SK-N-SH treated with all-trans-retinoic acid at 6 μM for 48 hours (cell line): ENCODE data around the gene LPGAT1.

Experiments used
- ATAC-seq: fragments of 200-7000 bp; cut with Tn5 transposase; 3 replicates; pipeline ENCODE4 v1.9.1; 2020; ENCODE audit warnings: mild to moderate bottlenecking, moderate library complexity
- ARNTL ChIP-seq: fragments of 450-650 bp; formaldehyde crosslinking; IDR thresholded peaks from 2 replicates; pipeline ENCODE4 v1.5.0; 2020; ENCODE audit warnings: low read depth, mild to moderate bottlenecking, moderate library complexity, borderline replicate concordance
- BACH2 ChIP-seq: fragments of 250-450 bp; sonication (Bioruptor Pico); IDR thresholded peaks from 2 replicates; pipeline ENCODE4 v1.9.0; 2021; ENCODE audit warnings: mild to moderate bottlenecking, borderline replicate concordance
- CSDC2 ChIP-seq: fragments of 250-450 bp; sonication (Bioruptor Pico); IDR thresholded peaks from 2 replicates; pipeline ENCODE4 v1.5.0; 2020; ENCODE audit warnings: mild to moderate bottlenecking, moderate library complexity
- CSRNP3 ChIP-seq: fragments of 250-450 bp; sonication (Bioruptor Pico); IDR thresholded peaks from 2 replicates; pipeline ENCODE4 v1.5.1; 2021; ENCODE audit warnings: mild to moderate bottlenecking, moderate library complexity
- ESRRG ChIP-seq: fragments of 250-450 bp; sonication (Bioruptor Pico); IDR thresholded peaks from 2 replicates; pipeline ENCODE4 v1.6.1; 2021; ENCODE audit warnings: mild to moderate bottlenecking
- GLIS3 ChIP-seq: fragments of 250-450 bp; sonication (Bioruptor Pico); IDR thresholded peaks from 2 replicates; pipeline ENCODE4 v1.5.0; 2020; ENCODE audit warnings: mild to moderate bottlenecking, moderate library complexity
- ISL1 ChIP-seq: fragments of 250-450 bp; sonication (Bioruptor Pico); IDR thresholded peaks from 2 replicates; pipeline ENCODE4 v2.1.2; 2022; ENCODE audit warnings: mild to moderate bottlenecking, moderate library complexity
- OSR1 ChIP-seq: fragments of 250-450 bp; sonication (Bioruptor Pico); IDR thresholded peaks from 2 replicates; pipeline ENCODE4 v1.8.0; 2022; ENCODE audit warnings: moderate library complexity, mild to moderate bottlenecking, inconsistent platforms
- PATZ1 ChIP-seq: fragments of 250-450 bp; sonication (Bioruptor Pico); IDR thresholded peaks from 2 replicates; pipeline ENCODE4 v1.8.0; 2020; ENCODE audit warnings: mild to moderate bottlenecking, moderate library complexity, borderline replicate concordance
- POU6F1 ChIP-seq: fragments of 250-450 bp; sonication (Bioruptor Pico); IDR thresholded peaks from 2 replicates; pipeline ENCODE4 v1.8.0; 2021; ENCODE audit warnings: low read depth, mild to moderate bottlenecking, moderate library complexity, borderline replicate concordance
- PPARA ChIP-seq: fragments of 250-450 bp; sonication (Bioruptor Pico); IDR thresholded peaks from 2 replicates; pipeline ENCODE4 v1.5.0; 2020; ENCODE audit warnings: mild to moderate bottlenecking, borderline replicate concordance
- RARB ChIP-seq: fragments of 250-450 bp; sonication (Bioruptor Pico); IDR thresholded peaks from 2 replicates; pipeline ENCODE4 v1.8.0; 2021; ENCODE audit warnings: mild to moderate bottlenecking, moderate library complexity
- SNAI2 ChIP-seq: fragments of 250-450 bp; sonication (Bioruptor Pico); IDR thresholded peaks from 2 replicates; pipeline ENCODE4 v1.5.0; 2020; ENCODE audit warnings: mild to moderate bottlenecking, moderate library complexity
- TCF4 ChIP-seq: fragments of 250-450 bp; sonication (Bioruptor Pico); IDR thresholded peaks from 2 replicates; pipeline ENCODE4 v1.8.0; 2021; ENCODE audit warnings: mild to moderate bottlenecking, moderate library complexity, borderline replicate concordance
- TOX ChIP-seq: fragments of 250-450 bp; sonication (Bioruptor Pico); IDR thresholded peaks from 2 replicates; pipeline ENCODE4 v1.8.0; 2021; ENCODE audit warnings: mild to moderate bottlenecking, moderate library complexity, borderline replicate concordance
- TSHZ2 ChIP-seq: fragments of 250-450 bp; sonication (Bioruptor Pico); IDR thresholded peaks from 2 replicates; pipeline ENCODE4 v1.5.0; 2020; ENCODE audit warnings: mild to moderate bottlenecking, moderate library complexity
- ZC3H10 ChIP-seq: fragments of 250-450 bp; sonication (Bioruptor Pico); IDR thresholded peaks from 2 replicates; pipeline ENCODE4 v1.5.1; 2021; ENCODE audit warnings: mild to moderate bottlenecking, moderate library complexity
- ZFP3 ChIP-seq: fragments of 250-450 bp; sonication (Bioruptor Pico); IDR thresholded peaks from 2 replicates; pipeline ENCODE4 v1.5.0; 2020; ENCODE audit warnings: mild to moderate bottlenecking, moderate library complexity
- ZFP30 ChIP-seq: fragments of 450-650 bp; formaldehyde crosslinking; IDR thresholded peaks from 2 replicates; pipeline ENCODE4 v1.5.0; 2022; ENCODE audit warnings: mild to moderate bottlenecking, moderate library complexity
- ZNF565 ChIP-seq: fragments of 450-650 bp; formaldehyde crosslinking; conservative IDR thresholded peaks from 2 replicates; pipeline ENCODE4 v1.5.0; 2020; ENCODE audit warnings: low read depth, mild to moderate bottlenecking, moderate library complexity
- ZNF70 ChIP-seq: fragments of 450-650 bp; formaldehyde crosslinking; IDR thresholded peaks from 2 replicates; pipeline ENCODE4 v1.5.0; 2020; ENCODE audit warnings: mild to moderate bottlenecking, moderate library complexity
- ZNF8 ChIP-seq: fragments of 450-650 bp; formaldehyde crosslinking; IDR thresholded peaks from 2 replicates; pipeline ENCODE4 v1.5.0; 2020; ENCODE audit warnings: mild to moderate bottlenecking, moderate library complexity

The LPGAT1 gene

GRCh38 chr1:211752317-211752716, 78.2 kb downstream of the LPGAT1 start:
- ATAC-seq: no peak
- TF ChIP-seq PPARA (CRISPR knock-in tag) (no peak), ZFP30 (CRISPR knock-in tag) (no peak), ZFP3 (no peak), ARNTL (CRISPR knock-in tag) (no peak), PATZ1 (CRISPR knock-in tag) (no peak), ZC3H10 (CRISPR knock-in tag) (no peak), GLIS3 (CRISPR knock-in tag) (no peak), RARB (CRISPR knock-in tag) (no peak), OSR1 (CRISPR knock-in tag) (no peak), SNAI2 (CRISPR knock-in tag) (no peak), TSHZ2 (no peak), BACH2 (no peak), ZNF8 (CRISPR knock-in tag) (no peak), CSDC2 (no peak), ZNF565 (no peak), CSRNP3 (CRISPR knock-in tag) (no peak), TCF4 (CRISPR knock-in tag) (no peak), ESRRG (CRISPR knock-in tag) (no peak), ZNF70 (CRISPR knock-in tag) (no peak)

- no peak for ATAC-seq
- TF ChIP-seq TOX (CRISPR knock-in tag) (no peak), ZNF8 (CRISPR knock-in tag) (no peak), ESRRG (CRISPR knock-in tag) (no peak), ZFP30 (CRISPR knock-in tag) (no peak), RARB (CRISPR knock-in tag) (no peak), OSR1 (CRISPR knock-in tag) (no peak), PPARA (CRISPR knock-in tag) (no peak), CSRNP3 (CRISPR knock-in tag) (no peak), BACH2 (no peak), ZC3H10 (CRISPR knock-in tag) (no peak), GLIS3 (CRISPR knock-in tag) (no peak)
Measured at GRCh38 chr1:211751438-211751837, 79.1 kb downstream of the LPGAT1 start.

- ATAC-seq: no peak
- peak; percentile 63; the same call in 1 of the 2 replicates for TF ChIP-seq ISL1 (CRISPR knock-in tag)
- no peak for TF ChIP-seq GLIS3 (CRISPR knock-in tag)
- TF ChIP-seq, all 23 proteins: peak for 1
Measured at GRCh38 chr1:211750599-211750998, 80.0 kb downstream of the LPGAT1 start.

GRCh38 chr1:211749251-211749650, 81.3 kb downstream of the LPGAT1 start:
- no peak for ATAC-seq
- TF ChIP-seq CSDC2 (no peak), TCF4 (CRISPR knock-in tag) (no peak), ISL1 (CRISPR knock-in tag) (no peak), ZNF8 (CRISPR knock-in tag) (no peak), POU6F1 (CRISPR knock-in tag) (no peak), ARNTL (CRISPR knock-in tag) (no peak), TSHZ2 (no peak), OSR1 (CRISPR knock-in tag) (no peak), PPARA (CRISPR knock-in tag) (no peak), ESRRG (CRISPR knock-in tag) (no peak), BACH2 (no peak), ZFP3 (no peak)
